Neural crest cell (in vitro differentiated cells): ENCODE measurements around the gene SLC17A7. TPM values are rescaled to one million over a fixed set of nuclear protein-coding genes. Genes with fewer than 3 reads are reported as not detected.

Experiments
- DNase-seq: peaks from one replicate; pipeline ENCODE4 v3.0.0; 2021; ENCODE audit warnings: low read depth, mixed read lengths, low spot score
- H3K27ac Mint-ChIP-seq: one replicate; pipeline ENCODE4 v1.8.0; 2021; ENCODE audit warnings: mild to moderate bottlenecking, mixed read lengths; ENCODE audit not compliant: unreplicated experiment
- H3K27me3 Mint-ChIP-seq: 2 replicates; pipeline ENCODE4 v1.8.0; 2021; ENCODE audit warnings: low read depth, mild to moderate bottlenecking, mixed read lengths
- H3K36me3 Mint-ChIP-seq: 2 replicates; pipeline ENCODE4 v1.8.0; 2021; ENCODE audit warnings: low read depth, mild to moderate bottlenecking, mixed read lengths
- H3K4me1 Mint-ChIP-seq: 2 replicates; pipeline ENCODE4 v1.8.0; 2021; ENCODE audit warnings: mixed read lengths
- H3K4me3 Mint-ChIP-seq: one replicate; pipeline ENCODE4 v1.8.0; 2021; ENCODE audit warnings: mild to moderate bottlenecking, mixed read lengths
- H3K9me3 Mint-ChIP-seq: 2 replicates; pipeline ENCODE4 v1.8.0; 2021; ENCODE audit warnings: mixed read lengths
- total RNA-seq: library from RNA; stranded (reverse); gene quantifications from 2 replicates; pipeline ENCODE4 v1.2.1, GENCODE V29; 2021
- TF ChIP-seq, protein P1 (sequence below): fragments of 200-600 bp; sonication (generic); conservative IDR thresholded peaks from 2 replicates; pipeline ENCODE4 v1.5.0; 2021; ENCODE audit warnings: antibody characterized with exemption, mild to moderate bottlenecking

SLC17A7 gene
- total RNA-seq, 1 donor from 2014 or later, result 0.23 TPM

DNA sequence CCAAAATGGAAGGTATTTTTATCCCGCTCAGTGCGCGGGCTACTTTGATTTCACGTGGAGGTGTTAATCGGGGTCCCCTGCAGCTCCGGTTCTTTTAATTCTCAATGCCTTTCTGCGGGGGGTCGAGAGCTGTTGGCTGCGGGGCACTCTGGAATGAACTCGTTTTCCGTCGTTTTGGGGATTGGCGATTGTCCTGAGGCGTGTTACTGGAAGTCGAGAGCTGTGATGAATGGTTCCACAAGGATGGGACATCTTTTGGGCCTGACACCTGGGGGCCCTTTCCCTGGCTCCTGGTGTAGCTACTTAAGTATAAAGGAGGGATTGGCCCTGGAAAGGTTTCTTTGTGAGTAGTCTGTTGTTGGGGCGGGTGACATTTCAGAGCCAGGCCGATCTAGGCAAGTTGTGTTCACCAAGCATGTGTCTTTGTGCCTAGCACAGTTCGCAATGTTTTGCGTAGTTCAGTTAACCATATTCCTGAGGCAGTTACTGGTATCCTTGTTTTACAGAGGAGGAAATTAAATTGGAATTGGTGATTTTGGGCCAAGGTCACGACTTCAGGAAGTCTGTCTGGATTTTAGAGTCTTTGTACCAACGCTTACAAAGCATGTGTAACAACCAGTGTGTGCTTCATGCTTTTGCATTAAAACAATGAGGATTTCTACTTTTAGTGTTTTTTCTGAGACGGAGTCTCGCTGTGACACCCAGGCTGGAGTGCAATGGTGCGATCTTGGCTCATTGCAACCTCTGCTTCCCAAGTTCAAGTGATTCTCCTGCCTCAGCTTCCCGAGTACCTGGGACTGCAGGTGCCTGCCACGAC is 46.9 kb upstream of the SLC17A7 start:
- peak overlapping the region; percentile 98 for H3K4me3 Mint-ChIP-seq
- H3K27ac Mint-ChIP-seq, result peak overlapping the region; percentile 98
- H3K36me3 Mint-ChIP-seq, result peaks cover 48% of the 10 kb centered on the region
- TF ChIP-seq, protein P1, sequence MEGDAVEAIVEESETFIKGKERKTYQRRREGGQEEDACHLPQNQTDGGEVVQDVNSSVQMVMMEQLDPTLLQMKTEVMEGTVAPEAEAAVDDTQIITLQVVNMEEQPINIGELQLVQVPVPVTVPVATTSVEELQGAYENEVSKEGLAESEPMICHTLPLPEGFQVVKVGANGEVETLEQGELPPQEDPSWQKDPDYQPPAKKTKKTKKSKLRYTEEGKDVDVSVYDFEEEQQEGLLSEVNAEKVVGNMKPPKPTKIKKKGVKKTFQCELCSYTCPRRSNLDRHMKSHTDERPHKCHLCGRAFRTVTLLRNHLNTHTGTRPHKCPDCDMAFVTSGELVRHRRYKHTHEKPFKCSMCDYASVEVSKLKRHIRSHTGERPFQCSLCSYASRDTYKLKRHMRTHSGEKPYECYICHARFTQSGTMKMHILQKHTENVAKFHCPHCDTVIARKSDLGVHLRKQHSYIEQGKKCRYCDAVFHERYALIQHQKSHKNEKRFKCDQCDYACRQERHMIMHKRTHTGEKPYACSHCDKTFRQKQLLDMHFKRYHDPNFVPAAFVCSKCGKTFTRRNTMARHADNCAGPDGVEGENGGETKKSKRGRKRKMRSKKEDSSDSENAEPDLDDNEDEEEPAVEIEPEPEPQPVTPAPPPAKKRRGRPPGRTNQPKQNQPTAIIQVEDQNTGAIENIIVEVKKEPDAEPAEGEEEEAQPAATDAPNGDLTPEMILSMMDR, result no peak
- DNase-seq, result no peak
- H3K27me3 Mint-ChIP-seq, result peaks cover 18% of the 10 kb centered on the region
- H3K9me3 Mint-ChIP-seq, result no peaks in the 10 kb centered on the region
- H3K4me1 Mint-ChIP-seq, result peaks cover 40% of the 10 kb centered on the region

DNA sequence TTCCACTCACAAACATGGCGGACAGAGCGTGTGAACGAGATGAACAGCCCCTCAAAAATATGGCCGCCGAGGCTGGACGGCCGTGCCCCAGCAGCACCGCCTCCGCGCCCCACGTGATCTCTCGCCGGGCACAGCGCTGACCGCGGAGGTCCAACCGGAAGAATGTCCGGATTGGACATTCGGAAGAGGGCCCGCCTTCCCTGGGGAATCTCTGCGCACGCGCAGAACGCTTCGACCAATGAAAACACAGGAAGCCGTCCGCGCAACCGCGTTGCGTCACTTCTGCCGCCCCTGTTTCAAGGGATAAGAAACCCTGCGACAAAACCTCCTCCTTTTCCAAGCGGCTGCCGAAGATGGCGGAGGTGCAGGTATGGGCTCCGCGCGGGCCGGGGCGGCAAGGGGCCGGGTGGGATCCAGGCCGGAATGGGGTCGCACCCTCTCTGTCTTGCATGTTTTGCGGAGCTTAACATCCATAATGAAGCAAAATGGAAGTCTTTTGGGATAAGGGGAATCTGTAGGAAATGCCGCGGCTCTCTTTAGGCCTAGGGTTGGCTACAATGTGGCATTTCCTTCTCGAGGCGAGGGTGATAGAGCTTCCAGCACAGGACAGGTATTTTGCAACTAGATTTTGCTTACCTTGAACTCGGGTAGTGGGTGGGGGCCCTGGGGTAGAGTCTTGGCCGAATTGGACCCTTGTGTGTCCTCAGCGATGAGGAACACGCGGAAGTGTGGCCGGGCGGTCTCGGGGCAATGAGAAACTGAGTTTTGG is 46.1 kb upstream of the SLC17A7 start, which contains the start of gene RPL13A:
Gene RPL13A, plus strand, starts transcription at position 332 of the 769 bp plus-strand sequence. Its CDS starts 22 bp downstream, at position 354.
- H3K27me3 Mint-ChIP-seq, result peaks cover 14% of the 10 kb centered on the region

DNA sequence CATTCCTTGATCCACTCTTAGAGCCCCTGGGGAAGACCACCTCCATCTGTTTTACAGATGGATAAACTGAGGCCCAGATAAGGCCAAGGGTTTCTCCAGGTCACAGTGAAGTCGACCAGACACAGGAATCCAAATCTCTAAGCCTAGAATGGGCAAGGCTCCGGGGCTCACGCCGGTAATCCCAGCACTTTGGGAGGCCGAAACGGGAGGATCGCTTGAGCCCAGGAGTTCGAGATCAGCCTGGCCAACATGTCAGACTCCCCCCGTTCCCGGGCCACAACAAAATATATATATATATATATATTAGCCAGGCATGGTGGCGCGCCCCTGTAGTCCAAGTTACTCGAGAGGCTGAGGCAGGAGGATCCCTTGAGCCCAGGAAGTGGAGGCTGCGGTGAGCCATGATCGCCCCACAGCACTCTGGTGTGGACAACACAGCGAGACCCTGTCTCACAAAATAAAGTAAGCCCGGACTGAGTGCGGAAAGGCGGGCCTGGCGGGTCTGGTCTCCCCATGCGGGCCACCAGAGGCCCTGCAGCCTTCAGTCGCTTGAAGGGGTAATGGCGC is 45.5 kb upstream of the SLC17A7 start:
- H3K27ac Mint-ChIP-seq, result peak overlapping the region; percentile 19
- peaks cover 14% of the 10 kb centered on the region for H3K27me3 Mint-ChIP-seq
- H3K36me3 Mint-ChIP-seq, result peaks cover 35% of the 10 kb centered on the region
- peak overlapping the region; percentile 98 for H3K4me3 Mint-ChIP-seq
- TF ChIP-seq, protein P1, result peak; percentile 45
- H3K9me3 Mint-ChIP-seq, result no peaks in the 10 kb centered on the region
- peaks cover 30% of the 10 kb centered on the region for H3K4me1 Mint-ChIP-seq
- DNase-seq, result no peak

More for the DNA sequence above, 46.1 kb upstream of the SLC17A7 start, which contains the start of gene RPL13A:
- no peaks in the 10 kb centered on the region for H3K9me3 Mint-ChIP-seq
- DNase-seq, result peak; percentile 100
- TF ChIP-seq, protein P1, result no peak
- peaks cover 33% of the 10 kb centered on the region for H3K4me1 Mint-ChIP-seq
- H3K36me3 Mint-ChIP-seq, result peaks cover 42% of the 10 kb centered on the region
- H3K4me3 Mint-ChIP-seq, result peak within 1 kb of the TSS; percentile 98
- peak within 1 kb of the TSS; percentile 98 for H3K27ac Mint-ChIP-seq

DNA sequence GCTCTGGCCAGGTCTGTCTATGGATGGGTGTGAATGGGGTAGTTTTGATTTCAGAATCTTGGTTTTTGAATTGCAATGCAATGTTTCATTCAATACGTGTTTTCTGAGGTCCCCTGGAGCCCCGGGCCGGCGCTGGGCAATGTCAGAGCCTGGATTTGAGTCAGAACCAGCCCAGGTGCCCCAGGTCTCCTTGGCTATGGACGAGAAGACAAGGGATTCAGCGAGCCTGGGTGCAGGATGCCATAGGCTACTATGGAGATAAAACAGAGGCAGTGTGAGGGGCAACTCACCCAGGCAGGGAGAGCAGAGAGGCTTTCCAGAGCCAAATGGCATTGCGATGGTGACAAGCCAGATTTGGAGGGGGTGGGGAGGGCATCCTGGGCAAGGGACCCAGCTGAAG is 44.9 kb upstream of the SLC17A7 start:
- Mint-ChIP-seq H3K4me3 (peak overlapping the region; percentile 87), H3K27me3 (peaks cover 14% of the 10 kb centered on the region), H3K36me3 (peaks cover 32% of the 10 kb centered on the region), H3K9me3 (no peaks in the 10 kb centered on the region), H3K27ac (no peak overlapping the region), H3K4me1 (peaks cover 30% of the 10 kb centered on the region)
- TF ChIP-seq, protein P1, result no peak
- DNase-seq, result no peak

DNA sequence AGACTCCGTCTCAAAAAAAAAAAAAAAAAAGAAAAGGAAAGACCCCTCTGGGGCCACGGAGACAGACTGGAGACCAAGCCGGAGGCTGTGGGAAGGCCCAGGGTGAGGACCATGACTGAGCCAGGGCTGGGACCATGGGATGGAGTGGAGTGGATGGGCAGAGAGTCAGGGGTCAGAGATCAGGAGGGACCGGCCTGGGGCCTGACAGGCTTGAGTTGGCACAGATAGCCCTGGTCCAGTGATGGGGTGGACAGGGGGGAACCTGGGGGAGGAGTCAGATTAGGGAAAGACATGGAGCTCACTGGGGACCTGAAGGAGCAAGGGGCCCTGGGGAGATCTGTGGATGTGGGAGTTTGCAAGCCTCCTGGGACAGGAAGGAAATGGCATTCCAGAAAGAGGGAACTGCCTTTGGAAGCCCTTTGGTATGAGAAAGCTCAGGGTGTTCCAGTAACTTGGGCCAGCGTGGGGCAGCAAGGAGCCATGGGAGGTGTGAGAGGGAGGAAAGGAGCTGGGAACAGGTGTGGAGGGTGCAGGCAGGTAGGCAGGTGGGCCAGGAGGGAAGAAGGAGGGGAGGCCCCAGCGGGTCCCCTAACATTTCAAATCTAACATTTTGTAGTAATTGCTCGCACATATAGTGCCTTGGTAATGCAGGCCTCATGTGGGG is 39.8 kb upstream of the SLC17A7 start:
- Mint-ChIP-seq H3K9me3 (no peaks in the 10 kb centered on the region), H3K4me1 (peaks cover 8% of the 10 kb centered on the region), H3K27me3 (peaks cover 3% of the 10 kb centered on the region), H3K27ac (no peak overlapping the region), H3K36me3 (no peaks in the 10 kb centered on the region), H3K4me3 (no peak overlapping the region)
- no peak for DNase-seq
- TF ChIP-seq, protein P1, result no peak
